SK-N-DZ (cell line): Measurements from ENCODE around the gene ARHGAP25.

ENCODE experiments used
- DNase-seq: peaks from one replicate; pipeline ENCODE4 v3.0.0-alpha.2; 2015; ENCODE audit warnings: low spot score

Gene ARHGAP25

GRCh38 chr2:68742626-68743415 lies 8.2 kb downstream of the ARHGAP25 start:
- DNase-seq, result no peak

DNA sequence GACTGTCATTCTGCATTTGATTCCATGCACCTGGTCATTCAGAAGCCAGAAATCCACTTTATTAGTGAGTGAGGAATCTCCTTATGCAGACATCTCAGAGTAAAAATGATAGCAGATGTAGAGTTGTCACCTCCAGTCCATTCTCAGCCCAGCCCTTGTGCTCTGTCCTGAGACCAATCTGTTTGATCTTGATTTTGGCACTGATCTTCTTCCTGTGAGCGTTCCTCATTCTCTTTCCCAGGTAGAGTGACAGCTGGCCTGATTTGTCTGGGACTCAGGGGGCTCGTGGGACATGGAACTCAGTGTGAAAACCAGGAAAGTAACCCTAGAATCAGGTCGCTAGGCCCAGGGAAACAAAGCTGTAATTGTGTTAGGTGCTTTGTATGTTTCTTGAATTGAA lies 8.9 kb downstream of the ARHGAP25 start:
- no peak for DNase-seq

DNA sequence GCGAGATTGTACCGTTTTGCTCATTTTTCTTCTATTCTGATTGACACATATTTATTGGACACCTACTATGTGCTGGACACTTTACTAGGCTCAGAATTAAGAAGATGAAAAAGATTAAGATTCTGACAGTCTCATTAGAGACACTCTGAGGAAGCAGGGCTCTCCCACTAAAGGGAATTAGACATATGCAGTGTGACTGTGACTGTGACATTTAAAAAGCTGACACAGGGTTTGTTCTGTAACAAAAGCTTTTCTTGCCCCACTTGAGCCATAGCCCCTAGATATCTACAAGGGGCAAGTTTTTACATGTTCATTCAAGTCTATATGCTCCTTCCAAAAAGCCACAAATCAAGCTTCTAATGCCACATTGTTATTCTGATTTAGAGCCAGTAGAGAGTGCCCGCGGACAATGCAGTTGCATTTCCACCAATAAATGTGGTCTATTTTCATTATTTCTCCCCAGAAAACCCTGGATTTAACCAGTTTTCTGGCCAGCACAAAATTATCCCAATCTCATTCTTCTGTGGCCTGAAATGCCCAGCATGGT lies 9.8 kb downstream of the ARHGAP25 start:
- no peak for DNase-seq

DNA sequence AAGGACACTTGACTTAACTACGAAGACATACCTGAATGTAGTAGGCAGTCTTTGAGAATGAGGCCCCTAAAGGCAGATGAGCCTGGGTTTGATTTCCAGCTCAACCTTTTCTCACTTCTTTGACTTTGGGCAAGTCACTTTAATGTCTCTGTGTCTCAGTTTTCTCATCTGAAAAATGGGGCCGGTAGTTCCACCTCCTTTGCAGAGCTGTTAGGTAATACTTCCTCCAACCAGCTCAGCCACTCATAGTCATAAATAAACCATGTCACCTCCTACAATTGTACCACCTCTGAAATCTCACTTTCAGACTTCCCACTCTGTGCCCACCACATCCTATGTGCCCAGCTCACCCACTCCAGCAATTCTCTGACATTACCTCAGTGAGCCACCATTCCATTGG lies 10.4 kb downstream of the ARHGAP25 start:
- DNase-seq, result no peak

- no peak for DNase-seq
Measured at GRCh38 chr2:68746408-68746807, 11.8 kb downstream of the ARHGAP25 start.

DNA sequence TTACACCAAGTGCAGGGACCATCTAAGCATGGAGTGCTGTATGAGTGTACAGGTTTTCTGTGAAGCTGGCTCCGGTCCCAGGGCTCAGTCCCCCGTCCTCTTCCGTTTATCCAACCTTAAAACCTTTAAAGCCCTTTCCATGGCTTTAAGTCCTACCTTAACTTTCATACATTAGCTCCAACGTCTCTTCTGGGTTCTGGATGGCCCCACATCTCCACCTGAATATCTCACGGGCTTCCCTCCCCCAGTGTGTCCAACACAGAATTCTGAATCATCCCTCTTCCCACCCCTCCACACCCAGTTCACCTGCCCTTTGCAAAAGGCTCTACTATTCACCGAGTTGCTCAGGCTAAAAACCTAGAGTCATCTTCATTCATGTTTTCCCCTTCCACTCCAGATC lies 12.8 kb downstream of the ARHGAP25 start:
- no peak for DNase-seq

GRCh38 chr2:68747900-68748299 lies 13.3 kb downstream of the ARHGAP25 start:
- no peak for DNase-seq

DNA sequence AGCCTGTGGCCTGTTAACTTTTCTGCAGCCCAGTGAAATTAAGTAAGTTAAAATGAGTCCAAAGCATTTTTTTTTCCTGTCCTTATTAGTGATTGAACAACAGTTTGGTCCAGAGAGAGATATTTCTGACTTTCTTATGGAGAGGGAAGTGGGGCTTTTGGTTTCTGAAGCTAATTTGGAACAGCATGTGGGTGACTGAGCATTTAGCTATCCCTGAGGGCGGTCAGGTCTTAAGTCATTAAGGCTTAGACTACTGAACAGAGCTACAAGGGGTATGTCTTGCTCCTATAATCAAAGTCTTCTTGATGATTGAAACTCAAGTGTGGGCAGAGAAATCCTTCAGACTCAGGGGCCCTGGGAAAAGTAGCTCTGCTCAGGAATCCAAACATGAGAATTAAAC lies 14.0 kb downstream of the ARHGAP25 start:
- no peak for DNase-seq

DNA sequence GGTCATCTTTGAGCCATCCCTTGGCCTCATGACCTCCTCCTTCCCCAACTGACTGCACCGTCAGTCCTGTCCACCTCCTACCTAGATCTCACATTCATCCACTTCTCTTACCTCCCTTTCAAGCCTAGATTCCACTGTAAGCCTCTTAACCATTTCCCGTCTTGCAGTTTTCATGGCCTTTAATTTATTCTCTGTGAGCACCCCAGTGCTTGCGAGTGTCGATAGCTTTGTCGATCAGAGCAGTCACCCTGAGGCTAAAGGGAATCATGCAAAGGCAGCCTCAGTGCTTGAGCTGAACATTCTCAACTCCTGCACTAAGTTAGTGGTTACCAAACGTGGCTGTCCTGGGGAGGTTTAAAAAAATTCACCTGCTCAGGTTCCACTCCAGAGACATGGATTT lies 14.7 kb downstream of the ARHGAP25 start:
- DNase-seq, result no peak

- DNase-seq, result no peak
Measured at GRCh38 chr2:68750592-68751396, 16.2 kb downstream of the ARHGAP25 start.

- DNase-seq, result peak; percentile 68
Measured at GRCh38 chr2:68751397-68752339, 17.1 kb downstream of the ARHGAP25 start.

DNA sequence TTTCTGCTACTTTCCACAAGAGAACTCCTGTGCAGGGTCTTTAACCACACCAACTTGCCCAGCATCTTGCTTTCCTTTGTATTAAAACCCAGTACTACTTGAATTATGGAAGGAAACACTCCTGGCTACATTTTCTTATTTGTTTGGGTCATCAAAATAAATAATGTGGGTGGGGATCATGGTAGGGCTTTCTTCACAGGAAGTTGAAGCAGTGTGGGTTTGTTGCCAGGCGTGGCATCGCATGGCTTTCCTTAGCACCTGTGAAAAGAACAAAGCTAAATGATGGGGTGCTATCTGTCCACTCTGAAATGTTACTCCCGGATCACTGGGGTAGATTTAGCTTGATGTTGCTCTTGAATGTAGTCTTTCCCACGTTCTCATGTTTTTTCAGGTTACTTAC lies 18.7 kb downstream of the ARHGAP25 start:
- no peak for DNase-seq

DNA sequence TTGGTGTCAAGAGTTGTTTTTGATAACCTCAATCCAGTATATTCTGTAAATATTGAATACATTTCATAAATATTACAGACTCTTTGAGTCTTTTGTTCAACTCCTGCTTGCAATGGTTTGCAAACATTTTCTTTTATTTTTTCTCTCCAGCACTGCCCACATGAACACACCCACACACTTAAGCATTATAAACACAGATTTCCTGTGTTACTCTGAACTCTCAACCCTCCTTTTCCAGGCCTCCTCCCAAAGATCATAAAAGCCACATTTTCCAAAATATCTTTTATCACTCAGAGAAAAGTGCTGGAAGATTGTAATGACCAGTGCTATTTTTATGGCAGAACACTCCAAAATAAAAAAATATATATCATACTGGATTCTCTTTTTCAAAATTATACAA lies 20.5 kb downstream of the ARHGAP25 start:
- no peak for DNase-seq

- no peak for DNase-seq
Measured at GRCh38 chr2:68756178-68756577, 21.6 kb downstream of the ARHGAP25 start.

DNA sequence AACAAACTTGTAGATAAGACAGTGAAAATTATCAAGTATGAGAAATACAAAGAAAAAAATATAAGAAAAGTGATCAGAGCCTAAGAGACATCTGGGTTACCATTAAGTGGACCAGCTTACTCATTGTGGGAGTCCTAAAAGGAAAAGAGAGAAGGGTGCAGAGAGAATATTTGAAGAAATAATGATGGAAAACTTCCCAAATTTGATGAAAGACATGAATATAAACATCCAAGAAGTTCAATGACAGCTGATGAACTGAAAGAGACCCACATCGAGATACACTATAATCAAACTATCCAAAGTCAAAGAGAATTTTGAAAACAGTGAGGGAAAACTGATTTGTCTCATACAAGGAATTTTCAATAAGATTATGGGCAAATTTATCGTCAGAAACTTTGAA lies 22.5 kb downstream of the ARHGAP25 start:
- no peak for DNase-seq

DNA sequence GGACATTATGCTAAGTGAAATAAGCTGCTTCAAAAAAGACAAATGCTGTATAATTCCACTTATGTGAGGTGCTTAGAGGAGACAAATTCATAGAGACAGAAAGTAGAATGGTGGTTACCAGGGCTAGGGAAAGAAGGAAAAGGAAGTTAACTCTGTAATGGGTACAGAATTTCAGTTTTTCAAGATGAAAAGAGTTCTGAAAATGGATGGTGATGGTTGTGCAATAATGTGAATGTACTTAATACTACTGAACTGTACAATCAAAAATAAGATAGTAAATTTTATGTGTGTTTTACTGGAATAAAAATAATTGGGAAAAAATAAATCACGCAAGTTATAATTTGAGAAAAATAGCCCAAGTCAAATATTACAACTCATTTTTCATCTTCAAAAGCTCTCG lies 27.5 kb downstream of the ARHGAP25 start:
- DNase-seq, result no peak

GRCh38 chr2:68762665-68763064 lies 28.1 kb downstream of the ARHGAP25 start:
- no peak for DNase-seq

DNA sequence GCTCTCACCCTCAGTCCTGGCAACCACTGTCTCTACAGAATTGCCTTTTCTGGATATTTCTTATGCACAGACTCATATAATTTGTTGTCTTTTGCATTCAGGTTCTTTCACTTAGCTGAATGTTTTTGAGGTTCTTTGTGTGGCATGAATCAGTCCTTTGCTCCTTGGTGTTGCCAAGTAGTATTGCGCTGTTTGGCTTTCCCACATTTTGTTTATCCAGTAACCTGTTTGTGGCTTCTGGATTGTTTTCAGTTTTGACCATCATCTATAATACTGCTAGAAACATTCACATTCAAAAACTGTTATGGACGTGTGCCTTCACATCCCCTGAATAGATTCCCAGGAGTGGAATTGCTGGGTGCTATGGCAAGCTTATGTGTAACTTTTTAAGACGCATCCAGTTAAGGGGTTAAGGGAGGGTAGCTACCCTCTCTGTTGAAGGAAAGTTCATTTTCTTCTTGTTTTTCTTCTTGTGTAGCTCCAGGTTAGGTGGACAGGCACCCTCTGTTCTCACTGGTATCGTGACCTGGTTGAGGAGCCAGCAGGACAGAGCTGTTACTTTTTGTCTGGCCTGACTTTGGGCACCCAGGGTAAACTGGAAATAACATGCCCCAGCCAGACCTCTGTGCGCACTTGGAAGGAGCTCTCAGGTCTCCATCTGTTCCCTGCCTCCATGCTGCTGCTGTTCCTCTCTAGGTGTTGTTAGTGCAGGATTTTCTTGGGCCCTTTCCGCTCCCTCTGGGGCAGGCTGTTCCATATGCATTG lies 29.6 kb downstream of the ARHGAP25 start:
- no peak for DNase-seq

DNA sequence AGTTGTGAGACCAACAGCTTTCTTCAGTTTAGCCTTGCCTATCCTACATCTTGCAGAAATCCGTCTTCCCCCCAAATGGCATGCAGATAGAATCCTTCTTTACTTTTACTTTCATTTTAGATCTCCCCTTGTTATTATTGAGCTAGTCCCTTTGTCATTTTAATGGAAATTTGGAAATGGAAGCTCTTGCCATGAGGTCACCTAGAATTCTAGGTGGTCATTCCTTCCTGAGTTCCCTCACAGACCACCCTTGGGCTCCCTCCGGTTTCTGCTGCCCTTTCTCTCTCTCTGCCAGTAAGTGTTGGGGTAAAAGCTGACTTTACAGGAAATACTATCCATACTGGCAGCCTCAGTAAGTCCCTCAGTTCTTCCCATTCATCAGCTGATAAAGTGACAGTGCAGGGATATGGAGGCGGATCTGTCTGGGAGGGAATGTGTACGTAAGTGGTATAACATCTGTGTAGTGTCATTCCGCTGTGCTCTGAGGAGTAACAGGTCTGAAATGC lies 30.2 kb downstream of the ARHGAP25 start:
- peak; percentile 9 for DNase-seq

DNA sequence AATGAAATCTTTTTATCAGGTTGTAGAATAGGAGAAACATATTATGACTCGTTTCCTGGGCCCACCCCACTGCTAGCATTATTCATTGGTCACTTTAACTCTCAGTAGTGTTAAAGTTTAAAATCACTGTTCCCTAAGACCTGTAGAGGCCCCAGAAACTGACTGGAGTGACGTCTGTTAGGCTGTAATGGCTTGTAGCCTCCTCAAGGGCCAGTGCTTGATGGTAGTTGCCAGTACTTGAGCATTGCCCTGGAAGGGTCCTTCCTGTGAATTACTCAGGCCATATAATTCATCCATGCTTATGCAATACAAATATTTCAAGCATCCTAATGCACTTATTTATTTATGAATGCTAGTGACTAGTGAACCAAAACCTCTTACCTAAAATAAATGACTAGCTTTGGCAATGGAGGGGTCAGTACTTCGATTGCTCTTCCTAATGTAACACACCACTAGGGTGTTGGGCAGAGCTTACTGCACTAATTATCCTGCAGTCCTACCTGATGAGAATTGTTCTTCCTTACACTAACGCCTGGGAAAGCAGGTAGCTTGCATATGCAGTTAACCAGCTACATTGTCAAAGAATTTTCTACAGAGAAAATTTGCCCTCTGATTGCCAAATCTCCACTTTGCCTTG lies 31.2 kb downstream of the ARHGAP25 start:
- no peak for DNase-seq
